ENCODE measurements around the gene RPS27.
"Not testable (repeated sequence)": the region's sequence is repeated elsewhere in the genome, so short reads cannot be mapped to it uniquely, and the experiment has no call there.

The RPS27 gene

GRCh38 chr1:153991806-153992205, 1.2 kb downstream of the RPS27 start:
- no peak overlapping the region for H3K27ac ChIP-seq
- peak overlapping the region; percentile 95 for H3K4me3 ChIP-seq (ENCODE audit: low read depth, low read length)
- peaks cover 3% of the 10 kb centered on the region for H3K79me2 ChIP-seq
- H2AFZ ChIP-seq = no peak overlapping the region
- H3K36me3 ChIP-seq (ENCODE audit: control insufficient read depth, insufficient read depth, low read length) = peaks cover 2% of the 10 kb centered on the region
- TF ChIP-seq, protein P1, sequence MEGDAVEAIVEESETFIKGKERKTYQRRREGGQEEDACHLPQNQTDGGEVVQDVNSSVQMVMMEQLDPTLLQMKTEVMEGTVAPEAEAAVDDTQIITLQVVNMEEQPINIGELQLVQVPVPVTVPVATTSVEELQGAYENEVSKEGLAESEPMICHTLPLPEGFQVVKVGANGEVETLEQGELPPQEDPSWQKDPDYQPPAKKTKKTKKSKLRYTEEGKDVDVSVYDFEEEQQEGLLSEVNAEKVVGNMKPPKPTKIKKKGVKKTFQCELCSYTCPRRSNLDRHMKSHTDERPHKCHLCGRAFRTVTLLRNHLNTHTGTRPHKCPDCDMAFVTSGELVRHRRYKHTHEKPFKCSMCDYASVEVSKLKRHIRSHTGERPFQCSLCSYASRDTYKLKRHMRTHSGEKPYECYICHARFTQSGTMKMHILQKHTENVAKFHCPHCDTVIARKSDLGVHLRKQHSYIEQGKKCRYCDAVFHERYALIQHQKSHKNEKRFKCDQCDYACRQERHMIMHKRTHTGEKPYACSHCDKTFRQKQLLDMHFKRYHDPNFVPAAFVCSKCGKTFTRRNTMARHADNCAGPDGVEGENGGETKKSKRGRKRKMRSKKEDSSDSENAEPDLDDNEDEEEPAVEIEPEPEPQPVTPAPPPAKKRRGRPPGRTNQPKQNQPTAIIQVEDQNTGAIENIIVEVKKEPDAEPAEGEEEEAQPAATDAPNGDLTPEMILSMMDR (IDR thresholded peaks at IDR 0.05) = no peak
- H3K9me3 ChIP-seq (ENCODE audit: control insufficient read depth, low read length) = no peaks in the 10 kb centered on the region
- H3K4me2 ChIP-seq (ENCODE audit: low read length) = peak overlapping the region; percentile 85
- no peaks in the 10 kb centered on the region for H3K4me1 ChIP-seq
- H3K9ac ChIP-seq = no peak overlapping the region
- no peaks in the 10 kb centered on the region for H3K27me3 ChIP-seq (ENCODE audit: control insufficient read depth, insufficient read depth, low read length)

- TF ChIP-seq, protein P1 (IDR thresholded peaks at IDR 0.05) = no peak
- Histone ChIP-seq H3K36me3 (ENCODE audit: control insufficient read depth, insufficient read depth, low read length) (peaks cover 2% of the 10 kb centered on the region), H3K4me2 (ENCODE audit: low read length) (no peak overlapping the region), H3K27ac (no peak overlapping the region), H2AFZ (no peak overlapping the region), H3K4me3 (ENCODE audit: low read depth, low read length) (no peak overlapping the region), H3K27me3 (ENCODE audit: control insufficient read depth, insufficient read depth, low read length) (no peaks in the 10 kb centered on the region), H3K9ac (no peak overlapping the region), H3K9me3 (ENCODE audit: control insufficient read depth, low read length) (no peaks in the 10 kb centered on the region), H3K4me1 (no peaks in the 10 kb centered on the region), H3K79me2 (peaks cover 3% of the 10 kb centered on the region)
Measured at GRCh38 chr1:153995202-153995601, 4.6 kb downstream of the RPS27 start.

GRCh38 chr1:153995640-153996039, 5.1 kb downstream of the RPS27 start:
- Histone ChIP-seq H3K4me3 (ENCODE audit: low read depth, low read length) (no peak overlapping the region), H2AFZ (no peak overlapping the region), H3K27ac (no peak overlapping the region), H3K79me2 (peaks cover 3% of the 10 kb centered on the region), H3K27me3 (ENCODE audit: control insufficient read depth, insufficient read depth, low read length) (no peaks in the 10 kb centered on the region), H3K9ac (no peak overlapping the region), H3K36me3 (ENCODE audit: control insufficient read depth, insufficient read depth, low read length) (peaks cover 2% of the 10 kb centered on the region), H3K9me3 (ENCODE audit: control insufficient read depth, low read length) (no peaks in the 10 kb centered on the region), H3K4me2 (ENCODE audit: low read length) (no peak overlapping the region), H3K4me1 (no peaks in the 10 kb centered on the region)
- TF ChIP-seq, protein P1 (IDR thresholded peaks at IDR 0.05) = no peak

GRCh38 chr1:153996882-153997281, 6.3 kb downstream of the RPS27 start:
- not testable (repeated sequence) for H3K4me1 ChIP-seq; H3K36me3 ChIP-seq (ENCODE audit: control insufficient read depth, insufficient read depth, low read length); H3K9ac ChIP-seq; H2AFZ ChIP-seq; H3K4me2 ChIP-seq (ENCODE audit: low read length); H3K9me3 ChIP-seq (ENCODE audit: control insufficient read depth, low read length); H3K79me2 ChIP-seq; H3K4me3 ChIP-seq (ENCODE audit: low read depth, low read length); H3K27me3 ChIP-seq (ENCODE audit: control insufficient read depth, insufficient read depth, low read length); H3K27ac ChIP-seq

DNA sequence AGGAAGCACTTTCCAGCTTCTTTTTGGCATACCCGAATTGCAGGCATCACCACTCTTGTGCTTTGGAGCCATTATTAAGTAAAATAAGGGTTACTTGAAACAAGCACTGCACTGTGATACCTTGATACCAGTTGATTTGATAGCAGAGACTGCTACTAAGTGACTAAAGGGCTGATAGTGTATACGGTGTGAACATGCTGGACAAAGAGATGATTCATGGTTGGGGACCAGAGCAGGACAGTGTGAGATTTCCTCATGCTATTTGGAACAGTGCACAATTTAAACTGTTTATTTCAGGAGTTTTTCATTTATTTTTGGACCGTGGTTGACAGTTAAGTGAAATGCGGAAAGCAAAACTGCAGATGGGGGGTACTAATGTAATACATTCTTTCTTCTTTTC, 9.9 kb downstream of the RPS27 start:
- Histone ChIP-seq H2AFZ (no peak overlapping the region), H3K27ac (no peak overlapping the region), H3K4me1 (no peaks in the 10 kb centered on the region), H3K9me3 (ENCODE audit: control insufficient read depth, low read length) (no peaks in the 10 kb centered on the region), H3K4me3 (ENCODE audit: low read depth, low read length) (no peak overlapping the region), H3K4me2 (ENCODE audit: low read length) (no peak overlapping the region), H3K36me3 (ENCODE audit: control insufficient read depth, insufficient read depth, low read length) (no peaks in the 10 kb centered on the region), H3K9ac (no peak overlapping the region), H3K79me2 (no peaks in the 10 kb centered on the region), H3K27me3 (ENCODE audit: control insufficient read depth, insufficient read depth, low read length) (no peaks in the 10 kb centered on the region)
- TF ChIP-seq, protein P1 (IDR thresholded peaks at IDR 0.05) = no peak
